ENCODE data around the gene EBF4.

Gene EBF4, protein sequence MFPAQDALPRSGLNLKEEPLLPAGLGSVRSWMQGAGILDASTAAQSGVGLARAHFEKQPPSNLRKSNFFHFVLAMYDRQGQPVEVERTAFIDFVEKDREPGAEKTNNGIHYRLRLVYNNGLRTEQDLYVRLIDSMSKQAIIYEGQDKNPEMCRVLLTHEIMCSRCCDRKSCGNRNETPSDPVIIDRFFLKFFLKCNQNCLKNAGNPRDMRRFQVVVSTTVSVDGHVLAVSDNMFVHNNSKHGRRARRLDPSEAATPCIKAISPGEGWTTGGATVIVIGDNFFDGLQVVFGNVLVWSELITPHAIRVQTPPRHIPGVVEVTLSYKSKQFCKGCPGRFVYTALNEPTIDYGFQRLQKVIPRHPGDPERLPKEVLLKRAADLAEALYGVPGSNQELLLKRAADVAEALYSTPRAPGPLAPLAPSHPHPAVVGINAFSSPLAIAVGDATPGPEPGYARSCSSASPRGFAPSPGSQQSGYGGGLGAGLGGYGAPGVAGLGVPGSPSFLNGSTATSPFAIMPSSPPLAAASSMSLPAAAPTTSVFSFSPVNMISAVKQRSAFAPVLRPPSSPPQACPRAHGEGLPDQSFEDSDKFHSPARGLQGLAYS

DNA sequence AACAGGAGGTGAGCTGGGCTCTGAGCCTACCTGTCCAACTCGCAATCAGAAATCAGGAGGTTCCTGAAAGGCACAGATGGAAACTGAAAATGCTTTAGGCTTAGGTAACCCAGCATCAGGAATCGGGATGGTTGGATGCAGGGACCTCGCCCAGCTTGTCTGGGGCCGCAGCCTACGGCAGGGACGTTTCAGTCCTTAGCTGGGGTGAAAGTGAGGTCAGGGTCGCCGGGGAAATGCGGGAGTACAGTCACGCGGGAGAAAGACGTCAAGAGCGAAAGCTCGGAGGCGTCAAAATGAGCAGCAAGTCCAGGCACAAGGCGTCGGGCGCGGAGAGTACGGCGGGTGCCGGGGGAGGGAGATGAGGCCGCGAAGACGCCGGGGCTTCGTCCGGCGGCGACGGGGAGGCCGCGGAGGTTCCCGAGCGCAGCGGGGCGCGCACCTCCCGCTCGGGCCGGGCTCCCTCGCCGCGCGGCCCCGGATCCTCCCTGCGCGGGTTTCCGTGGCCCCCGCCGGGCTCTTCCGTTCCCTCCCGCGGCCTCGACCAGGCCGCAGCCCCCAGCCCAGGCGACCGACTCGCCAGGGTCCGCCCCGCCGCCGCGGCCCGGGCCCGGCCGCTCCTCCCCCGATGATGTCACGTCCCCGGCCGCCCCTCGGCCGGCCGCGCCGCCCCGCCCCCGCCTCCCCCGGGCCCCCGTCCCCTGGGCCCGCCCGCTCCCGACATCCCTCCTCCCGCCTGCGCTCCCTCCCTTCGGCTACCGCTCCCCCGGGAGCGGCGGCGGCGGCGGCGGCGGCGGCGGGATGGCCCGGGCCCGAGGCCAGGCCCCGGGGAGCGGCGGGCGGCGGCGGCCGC, at the start of gene EBF4:
EBF4 (plus strand) TSS at position 745 of the 850 bp plus-strand sequence. CDS start 866 bp downstream, outside the sequence.
- no peak for DNase-seq (ENCODE audit: low read depth)

DNA sequence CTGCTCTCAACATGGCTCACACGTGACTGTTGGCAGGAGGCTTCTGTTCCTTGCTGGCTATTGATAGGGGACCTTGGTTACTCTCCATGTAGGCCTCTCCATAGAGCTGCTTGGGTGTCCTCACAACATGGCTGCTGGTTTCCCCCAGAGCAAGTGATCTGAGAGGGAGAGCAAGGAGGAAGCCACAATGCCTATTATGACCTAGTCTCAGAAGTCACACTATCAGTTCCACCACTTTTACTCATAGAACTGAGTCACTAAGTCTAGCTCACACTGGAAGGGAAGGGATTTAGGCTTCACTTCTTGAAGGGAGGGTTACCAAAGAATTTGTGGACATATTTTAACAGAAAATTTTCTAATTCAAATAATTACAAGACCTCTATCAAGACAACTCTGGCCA, 48.9 kb upstream of the EBF4 start:
- no peak for DNase-seq (ENCODE audit: low read depth)

DNA sequence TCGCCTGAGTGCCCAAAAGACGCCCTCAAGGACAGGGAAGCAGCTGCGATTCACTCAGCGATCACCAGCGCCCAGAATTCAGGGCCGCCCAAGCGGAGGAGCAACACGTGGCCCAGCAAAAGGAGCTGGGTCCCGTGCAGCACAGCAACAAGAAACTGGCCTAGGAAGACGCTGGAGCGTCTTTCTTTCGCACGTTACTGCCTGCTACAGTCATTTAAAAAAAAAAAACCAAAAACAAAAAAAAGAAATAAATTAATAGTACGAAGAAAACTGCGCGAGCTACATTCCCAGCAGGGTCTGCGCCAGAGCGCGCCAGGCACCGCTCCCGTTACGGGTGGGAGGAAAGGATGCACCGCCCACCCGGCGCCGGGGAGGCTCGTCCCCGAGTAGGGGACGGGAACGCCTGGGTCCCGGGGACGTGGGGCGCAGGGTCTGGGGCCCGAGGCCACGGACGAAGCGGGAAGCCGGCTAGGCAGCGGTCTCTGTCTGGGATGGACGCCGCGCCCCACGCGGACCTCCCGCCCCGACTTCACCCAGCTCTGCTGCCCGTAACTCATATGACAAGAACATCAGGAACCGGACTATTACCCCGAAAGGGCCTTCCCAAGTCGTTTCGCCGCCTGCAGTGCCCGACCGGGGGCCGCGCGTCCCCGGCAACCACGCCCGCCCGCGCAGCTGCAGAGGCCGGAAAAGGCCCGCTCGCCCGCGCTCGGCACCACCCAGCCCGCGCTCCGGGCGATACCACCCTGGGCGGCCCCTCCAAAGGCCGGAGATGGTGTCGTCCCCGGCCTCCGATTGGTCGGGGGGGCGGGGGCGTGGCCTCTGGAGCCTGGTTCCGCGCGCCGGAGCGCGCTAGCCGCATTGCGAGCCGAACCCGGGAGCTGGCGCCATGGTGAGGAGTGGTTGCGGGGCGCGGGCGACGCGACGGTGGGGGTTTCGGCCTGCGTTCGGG, 40.5 kb upstream of the EBF4 start, which contains the start of gene NOP56:
NOP56 (plus strand) TSS at position 861 of the 952 bp plus-strand sequence; CDS start at position 890, 29 bp downstream.
- DNase-seq (ENCODE audit: low read depth): peak; percentile 92

DNA sequence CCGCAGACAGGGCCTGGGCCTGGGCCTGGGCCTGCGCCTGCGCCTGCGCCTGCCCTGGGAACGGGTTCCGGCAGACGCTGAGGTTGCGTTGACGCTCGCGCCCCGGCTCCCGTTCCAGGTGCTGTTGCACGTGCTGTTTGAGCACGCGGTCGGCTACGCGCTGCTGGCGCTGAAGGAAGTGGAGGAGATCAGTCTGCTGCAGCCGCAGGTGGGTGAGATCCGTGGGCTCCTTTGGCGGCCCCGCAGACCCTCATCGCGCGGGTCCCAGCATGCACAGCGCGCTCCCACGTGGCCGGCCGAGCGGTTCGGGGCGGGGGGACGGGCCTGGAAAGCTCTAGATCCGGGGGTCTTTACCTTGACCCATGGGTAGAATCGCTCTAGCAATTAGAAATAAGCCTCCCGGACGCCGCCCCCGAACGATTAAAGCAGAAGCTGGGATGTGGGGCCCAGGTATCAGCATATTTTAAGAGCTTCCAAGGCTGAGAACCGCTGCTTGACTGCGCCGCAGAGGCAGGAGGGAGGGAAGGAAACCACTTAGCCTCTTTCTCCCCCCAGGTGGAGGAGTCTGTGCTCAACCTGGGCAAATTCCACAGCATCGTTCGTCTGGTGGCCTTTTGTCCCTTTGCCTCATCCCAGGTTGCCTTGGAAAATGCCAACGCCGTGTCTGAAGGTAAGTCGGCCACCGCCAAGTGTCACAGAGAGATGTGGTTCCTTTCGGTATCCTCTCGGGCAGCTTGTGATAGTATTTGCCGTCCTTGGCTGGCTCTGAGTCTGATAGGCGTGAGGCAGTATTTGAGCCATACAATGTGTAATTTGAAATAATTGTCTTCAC, 39.6 kb upstream of the EBF4 start:
- no peak for DNase-seq (ENCODE audit: low read depth)

DNA sequence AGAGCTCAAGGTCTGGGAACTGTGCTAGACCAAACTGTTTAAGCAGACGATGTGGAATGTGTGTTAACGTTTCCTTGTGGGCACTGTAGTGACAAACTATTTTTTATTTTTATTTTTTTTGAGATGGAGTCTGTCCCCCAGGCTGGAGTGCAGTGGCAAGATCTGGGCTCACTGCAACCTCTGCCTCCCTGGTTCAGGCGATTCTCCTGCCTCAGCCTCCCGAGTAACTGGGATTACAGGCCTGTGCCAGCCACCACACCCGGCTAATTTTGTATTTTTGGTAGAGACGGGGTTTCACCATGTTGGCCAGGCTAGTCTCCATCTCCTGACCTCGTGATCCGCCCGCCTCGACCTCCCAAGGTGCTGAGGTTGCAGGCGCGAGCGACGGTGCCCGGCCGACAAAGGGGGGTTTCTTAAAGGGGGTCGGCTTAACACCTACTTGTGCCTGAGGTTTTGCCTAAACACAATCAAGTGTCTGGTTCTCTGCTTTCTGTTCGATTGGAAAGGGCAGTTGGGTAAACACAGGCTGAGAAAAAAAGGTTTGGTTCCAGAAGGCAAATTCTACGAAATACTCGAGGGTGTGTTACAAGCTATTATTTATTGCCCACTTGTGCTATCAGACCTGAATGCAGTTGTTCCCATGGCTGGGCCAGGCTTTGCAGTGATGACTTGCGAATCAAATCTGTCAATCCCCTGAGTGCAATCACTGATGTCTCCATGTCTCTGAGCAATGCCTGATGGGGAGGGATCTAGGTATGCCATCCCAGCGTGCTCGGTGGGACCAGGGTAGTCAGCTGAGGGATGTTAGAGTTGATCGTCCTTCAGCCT, 38.8 kb upstream of the EBF4 start:
- DNase-seq (ENCODE audit: low read depth): no peak

DNA sequence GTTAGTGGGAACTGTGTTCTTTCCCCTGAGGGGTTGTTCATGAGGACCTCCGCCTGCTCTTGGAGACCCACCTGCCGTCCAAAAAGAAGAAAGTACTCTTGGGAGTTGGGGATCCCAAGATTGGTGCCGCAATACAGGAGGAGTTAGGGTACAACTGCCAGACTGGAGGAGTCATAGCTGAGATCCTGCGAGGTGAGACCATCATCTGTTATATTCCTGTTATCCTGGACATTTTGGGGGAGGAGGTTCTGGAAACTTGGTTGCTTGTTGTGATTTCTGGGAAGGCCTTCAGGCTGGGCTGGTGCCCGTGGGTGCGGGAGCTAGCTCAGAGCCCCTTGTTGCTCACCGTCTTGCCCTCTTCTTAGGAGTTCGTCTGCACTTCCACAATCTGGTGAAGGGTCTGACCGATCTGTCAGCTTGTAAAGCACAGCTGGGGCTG, 38.2 kb upstream of the EBF4 start:
- no peak for DNase-seq (ENCODE audit: low read depth)

DNA sequence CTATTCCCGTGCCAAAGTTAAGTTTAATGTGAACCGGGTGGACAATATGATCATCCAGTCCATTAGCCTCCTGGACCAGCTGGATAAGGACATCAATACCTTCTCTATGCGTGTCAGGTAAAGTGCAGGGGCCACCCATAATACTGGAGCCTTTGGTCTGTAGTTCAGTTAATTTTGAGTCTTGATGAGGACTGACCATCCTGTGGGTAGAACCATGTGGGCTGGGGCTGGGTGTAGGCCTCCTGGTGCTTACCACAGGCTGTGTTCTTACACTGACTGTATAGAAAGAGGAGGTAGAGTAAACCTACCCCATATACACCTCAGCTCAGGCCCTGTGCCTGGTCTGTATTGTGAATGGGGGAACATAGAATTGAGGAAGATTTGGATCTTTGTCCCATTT, 37.7 kb upstream of the EBF4 start:
- no peak for DNase-seq (ENCODE audit: low read depth)

DNA sequence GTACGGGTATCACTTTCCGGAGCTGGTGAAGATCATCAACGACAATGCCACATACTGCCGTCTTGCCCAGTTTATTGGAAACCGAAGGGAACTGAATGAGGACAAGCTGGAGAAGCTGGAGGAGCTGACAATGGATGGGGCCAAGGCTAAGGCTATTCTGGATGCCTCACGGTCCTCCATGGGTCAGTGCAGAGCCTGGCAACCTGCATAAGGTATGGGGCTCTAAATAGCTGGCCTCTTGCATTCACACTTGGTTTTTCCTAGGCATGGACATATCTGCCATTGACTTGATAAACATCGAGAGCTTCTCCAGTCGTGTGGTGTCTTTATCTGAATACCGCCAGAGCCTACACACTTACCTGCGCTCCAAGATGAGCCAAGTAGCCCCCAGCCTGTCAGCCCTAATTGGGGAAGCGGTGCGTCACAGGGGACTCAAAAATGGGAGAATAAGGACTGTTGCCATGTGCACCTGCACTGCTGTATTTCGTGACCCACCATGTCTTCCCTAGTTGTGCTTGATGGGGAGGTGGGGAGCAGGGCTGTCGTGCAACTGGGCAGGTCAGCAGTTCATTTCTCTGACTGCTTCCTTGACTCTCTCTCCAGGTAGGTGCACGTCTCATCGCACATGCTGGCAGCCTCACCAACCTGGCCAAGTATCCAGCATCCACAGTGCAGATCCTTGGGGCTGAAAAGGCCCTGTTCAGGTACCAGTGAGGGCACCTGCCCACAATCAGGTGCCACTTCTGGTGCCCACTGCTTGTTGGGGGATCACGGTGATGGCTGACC, 37.1 kb upstream of the EBF4 start:
- no peak for DNase-seq (ENCODE audit: low read depth)

DNA sequence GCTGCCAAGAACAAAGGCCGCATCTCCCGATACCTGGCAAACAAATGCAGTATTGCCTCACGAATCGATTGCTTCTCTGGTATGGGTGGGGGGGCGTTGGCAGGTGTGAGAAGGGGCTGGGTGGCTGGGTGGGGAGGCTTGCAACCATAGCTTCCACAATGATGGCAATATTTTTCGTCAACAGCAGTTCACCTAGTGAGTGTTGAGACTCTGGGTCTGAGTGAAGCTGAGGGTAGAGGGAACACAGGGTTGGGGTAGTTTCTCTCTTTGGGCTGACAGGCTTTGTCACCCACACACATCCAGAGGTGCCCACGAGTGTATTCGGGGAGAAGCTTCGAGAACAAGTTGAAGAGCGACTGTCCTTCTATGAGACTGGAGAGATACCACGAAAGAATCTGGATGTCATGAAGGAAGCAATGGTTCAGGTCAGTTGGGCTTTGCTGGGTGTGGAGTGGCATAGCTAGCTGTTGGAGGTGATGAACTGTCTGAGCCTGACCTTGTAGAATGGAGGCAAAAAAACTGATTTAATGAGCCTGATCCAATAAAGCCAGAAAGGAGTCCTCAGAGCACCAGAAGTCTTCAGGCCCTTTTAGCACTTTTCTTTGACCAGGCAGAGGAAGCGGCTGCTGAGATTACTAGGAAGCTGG, 36.0 kb upstream of the EBF4 start:
- DNase-seq (ENCODE audit: low read depth): no peak

DNA sequence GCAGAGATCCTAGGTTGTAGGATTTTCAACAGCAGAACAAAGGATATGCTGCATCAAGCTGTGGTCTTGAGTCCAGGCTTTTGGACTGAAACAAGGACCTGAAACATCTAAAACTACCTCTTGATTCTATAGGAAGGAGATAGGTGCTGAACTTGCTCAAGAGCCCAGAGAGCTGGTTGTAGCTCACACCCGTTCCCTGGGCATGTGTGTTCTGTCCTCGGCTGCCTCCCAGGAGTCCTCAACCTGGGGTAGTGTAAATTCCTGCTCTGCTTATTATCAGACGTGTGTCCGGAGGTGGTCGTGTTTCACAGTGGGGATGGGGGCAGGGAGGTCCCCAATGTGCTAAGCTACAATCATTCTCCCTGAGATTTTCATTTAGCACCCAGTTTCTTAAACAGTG, 35.3 kb upstream of the EBF4 start:
- DNase-seq (ENCODE audit: low read depth): no peak

DNA sequence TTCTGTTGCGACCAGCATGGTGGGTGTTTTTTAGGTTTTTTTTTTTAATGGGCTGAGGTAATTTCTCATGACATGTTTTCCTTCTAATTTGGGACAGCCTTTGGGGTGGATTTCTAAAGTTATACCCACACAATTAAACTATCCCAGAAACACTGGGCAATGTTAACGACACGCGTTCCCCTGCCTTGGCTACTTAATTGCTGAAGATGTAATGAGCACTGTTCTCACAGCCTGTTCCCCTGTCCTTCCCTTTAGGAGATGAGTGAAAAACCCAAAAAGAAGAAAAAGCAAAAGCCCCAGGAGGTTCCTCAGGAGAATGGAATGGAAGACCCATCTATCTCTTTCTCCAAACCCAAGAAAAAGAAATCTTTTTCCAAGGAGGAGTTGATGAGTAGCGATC, 34.9 kb upstream of the EBF4 start:
- DNase-seq (ENCODE audit: low read depth): no peak

DNA sequence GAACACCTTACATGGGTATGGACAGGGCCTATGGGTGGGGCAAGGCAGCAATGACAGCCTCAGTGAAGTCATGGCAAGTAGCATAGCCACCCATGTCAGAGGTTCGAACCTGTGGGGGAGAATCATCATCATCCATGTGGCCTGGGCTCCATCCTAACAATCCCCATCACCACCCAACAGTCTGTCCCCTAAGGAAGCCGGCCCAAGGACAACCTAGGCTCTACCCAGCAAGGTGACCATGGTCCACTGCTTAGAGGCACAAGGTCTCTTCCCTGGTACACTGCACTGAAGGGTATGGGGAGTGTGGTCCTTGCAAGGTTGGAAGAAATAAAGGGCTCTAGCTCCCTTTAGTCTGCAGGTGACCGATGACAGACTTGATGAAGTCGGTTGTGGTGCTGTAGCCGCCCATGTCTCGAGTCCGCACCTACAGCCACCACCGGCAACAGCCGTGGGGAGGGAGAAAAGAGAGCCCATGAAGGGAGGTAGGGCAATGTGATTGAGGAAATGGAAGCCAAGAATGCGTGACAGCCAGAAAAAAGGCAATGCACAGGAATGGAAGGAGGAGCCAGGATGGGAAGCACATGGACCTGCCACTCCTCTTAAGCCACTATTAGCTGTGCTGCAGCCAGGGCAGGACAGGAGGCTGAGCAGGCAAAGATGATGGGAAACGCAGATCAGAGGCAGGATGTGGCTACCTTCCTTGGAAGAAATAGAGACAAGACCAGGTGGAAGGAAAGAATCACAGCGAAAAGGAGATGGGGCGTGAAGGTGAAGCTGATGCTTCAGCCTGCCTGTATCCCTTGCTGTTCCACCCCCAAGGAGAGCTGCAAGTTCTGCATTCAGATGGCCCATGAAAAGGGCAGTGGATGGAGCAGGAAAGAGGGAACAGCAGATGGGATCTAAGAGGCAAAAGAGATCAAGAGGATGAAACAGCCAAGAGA, 33.9 kb upstream of the EBF4 start:
- no peak for DNase-seq (ENCODE audit: low read depth)

DNA sequence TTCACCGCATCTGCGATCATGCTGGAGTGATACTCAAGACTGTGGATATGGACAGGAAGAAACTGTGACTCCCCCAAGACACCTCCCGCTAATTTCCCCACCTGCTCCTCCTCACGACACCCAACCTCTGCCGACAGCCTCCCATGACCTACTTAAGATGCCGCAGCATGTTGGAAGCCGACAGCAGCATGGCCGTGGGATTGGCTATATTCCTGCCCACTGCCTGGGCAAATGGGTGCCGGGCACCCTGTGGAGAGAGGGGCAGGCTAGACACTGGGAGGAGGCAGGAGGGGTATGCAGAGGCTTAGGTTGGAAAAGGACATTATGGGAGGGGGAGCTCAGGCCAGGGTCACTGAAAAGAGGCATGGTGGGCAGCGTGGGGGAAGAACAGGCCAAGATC, 33.0 kb upstream of the EBF4 start:
- no peak for DNase-seq (ENCODE audit: low read depth)

DNA sequence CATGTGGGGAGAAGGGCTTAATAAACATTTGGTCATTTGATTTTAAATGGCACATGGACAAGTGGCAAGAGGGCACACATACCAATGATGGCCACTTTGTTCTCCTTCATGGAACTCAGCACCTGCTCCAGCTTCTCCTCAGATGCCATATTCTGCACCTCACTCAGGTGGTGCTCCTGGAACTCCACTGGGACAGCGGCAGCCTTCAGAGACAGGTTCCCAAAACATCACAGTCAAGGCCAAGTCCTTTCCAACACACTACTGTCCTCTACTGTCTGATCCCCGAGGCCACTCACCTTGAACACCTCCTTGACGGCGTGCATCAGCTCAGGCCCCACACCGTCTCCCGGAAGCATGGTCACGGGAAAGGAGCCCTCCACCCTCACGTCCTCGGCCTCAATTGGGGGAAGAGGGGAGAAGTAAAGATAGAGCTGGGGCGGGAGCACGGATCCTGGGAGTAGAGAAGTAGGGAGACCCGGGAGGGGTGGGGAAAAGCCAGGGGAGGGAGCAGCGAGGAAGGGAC, 29.2 kb upstream of the EBF4 start:
- DNase-seq (ENCODE audit: low read depth): no peak

DNA sequence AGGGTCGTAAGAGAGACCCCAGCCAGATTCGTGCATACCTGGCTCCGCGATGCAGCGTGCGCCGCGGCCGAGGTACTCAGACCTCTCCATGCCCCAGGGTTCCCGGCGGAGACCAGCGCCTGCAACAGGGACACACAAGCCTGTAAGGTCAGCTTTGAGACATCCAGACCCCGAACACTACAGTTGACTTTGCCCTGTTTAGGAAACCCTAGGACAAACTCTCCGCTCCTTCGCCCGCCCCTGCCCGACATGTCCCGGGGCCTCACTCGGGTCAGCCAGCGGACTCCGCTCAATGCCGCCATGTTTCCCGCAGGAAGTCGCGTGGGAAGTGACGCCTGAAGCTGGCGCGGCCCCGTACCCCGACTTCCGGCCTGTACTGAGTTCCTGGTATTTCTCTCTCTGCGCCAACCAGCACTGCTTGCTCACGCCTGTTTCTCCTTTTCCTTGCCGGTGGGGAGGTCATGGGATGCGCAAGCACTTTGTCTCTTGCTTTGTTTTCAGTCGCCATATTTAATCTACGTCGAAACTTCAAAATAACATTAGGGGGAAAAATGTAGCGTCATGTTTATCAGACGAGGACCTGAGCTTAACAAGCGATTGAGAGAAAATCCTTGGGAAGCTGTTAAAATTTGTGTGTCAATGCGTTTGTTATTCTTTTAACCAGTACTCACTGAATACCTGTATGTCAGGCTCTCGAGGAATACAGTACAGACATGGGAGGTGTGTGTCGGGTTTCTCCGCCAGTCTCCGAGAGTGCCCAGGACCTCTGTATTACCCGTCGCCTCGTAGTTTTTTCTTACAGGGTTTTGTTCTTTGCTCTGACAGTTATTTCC, 28.5 kb upstream of the EBF4 start, which contains the start of gene IDH3B:
IDH3B (minus strand) TSS at position 330 of the 833 bp plus-strand sequence; CDS start at position 302, 28 bp downstream.
- DNase-seq (ENCODE audit: low read depth): peak; percentile 92

DNA sequence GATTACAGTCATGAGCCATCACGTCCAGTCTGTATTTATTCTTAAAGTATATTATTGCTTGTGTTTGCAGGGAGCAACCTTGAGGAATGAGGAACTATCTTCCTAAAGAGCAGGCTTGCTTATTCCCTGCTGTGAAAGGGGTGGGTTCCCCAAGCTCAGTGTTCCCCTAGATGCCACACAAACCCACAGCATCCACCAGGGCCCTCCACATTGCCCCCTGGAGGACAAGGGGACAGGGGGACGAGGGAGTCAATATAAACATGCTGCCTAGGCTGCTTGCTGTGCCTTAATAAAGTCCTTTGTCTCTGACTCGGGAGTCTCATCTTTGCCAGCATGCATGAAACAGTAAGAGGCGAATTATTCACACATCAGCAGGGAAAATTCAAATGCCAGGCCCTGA, 20.6 kb upstream of the EBF4 start:
- DNase-seq (ENCODE audit: low read depth): no peak
